Fibroblast of the aortic adventitia (primary cell): ENCODE measurements around the gene SMIM24. TPM values are rescaled to one million over a fixed set of nuclear protein-coding genes. Genes with fewer than 3 reads are reported as not detected.

ENCODE experiments used
- DNase-seq: peaks from one replicate; pipeline ENCODE4 v3.0.0-alpha.2; 2010; ENCODE audit warnings: low read depth
- H3K4me3 ChIP-seq: 2 replicates; pipeline ENCODE4 v1.5.1; 2011; ENCODE audit warnings: low read depth, mild to moderate bottlenecking, control low read depth, low read length, moderate library complexity
- total RNA-seq: library from RNA; depleted of rRNA; stranded (reverse); fragments of >200 nt; gene quantifications from 2 replicates; pipeline ENCODE4 v1.2.3, GENCODE V29; 2012; ENCODE audit warnings: low replicate concordance
- TF ChIP-seq, protein P1 (sequence below): IDR thresholded peaks from 2 replicates; pipeline ENCODE4 v1.5.1; 2011; ENCODE audit warnings: mild to moderate bottlenecking, low read length, control low read depth, inconsistent platforms; ENCODE audit not compliant: insufficient read depth

The SMIM24 gene
- total RNA-seq, 1 donor = not detected

DNA sequence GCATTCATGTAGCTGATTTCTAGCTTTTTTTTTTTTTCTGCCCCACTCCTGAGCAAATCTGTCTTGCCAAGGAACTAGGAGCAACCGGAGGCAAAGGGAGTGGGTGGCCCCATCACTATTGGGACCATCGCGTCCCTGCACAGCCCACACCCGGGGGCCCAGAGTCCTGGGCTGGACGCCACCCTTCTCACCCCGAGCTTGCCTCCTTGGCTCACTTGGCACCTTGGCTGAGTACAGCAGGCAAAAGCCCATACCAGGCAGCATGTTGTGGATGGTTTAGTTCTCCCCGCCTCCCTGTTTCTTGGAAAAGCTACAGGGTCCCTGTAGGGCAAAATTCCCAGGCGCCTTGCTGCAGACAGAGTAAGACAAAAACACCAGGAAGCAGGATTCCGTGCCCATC, 13.7 kb downstream of the SMIM24 start:
- no peak overlapping the region for H3K4me3 ChIP-seq
- TF ChIP-seq, protein P1, sequence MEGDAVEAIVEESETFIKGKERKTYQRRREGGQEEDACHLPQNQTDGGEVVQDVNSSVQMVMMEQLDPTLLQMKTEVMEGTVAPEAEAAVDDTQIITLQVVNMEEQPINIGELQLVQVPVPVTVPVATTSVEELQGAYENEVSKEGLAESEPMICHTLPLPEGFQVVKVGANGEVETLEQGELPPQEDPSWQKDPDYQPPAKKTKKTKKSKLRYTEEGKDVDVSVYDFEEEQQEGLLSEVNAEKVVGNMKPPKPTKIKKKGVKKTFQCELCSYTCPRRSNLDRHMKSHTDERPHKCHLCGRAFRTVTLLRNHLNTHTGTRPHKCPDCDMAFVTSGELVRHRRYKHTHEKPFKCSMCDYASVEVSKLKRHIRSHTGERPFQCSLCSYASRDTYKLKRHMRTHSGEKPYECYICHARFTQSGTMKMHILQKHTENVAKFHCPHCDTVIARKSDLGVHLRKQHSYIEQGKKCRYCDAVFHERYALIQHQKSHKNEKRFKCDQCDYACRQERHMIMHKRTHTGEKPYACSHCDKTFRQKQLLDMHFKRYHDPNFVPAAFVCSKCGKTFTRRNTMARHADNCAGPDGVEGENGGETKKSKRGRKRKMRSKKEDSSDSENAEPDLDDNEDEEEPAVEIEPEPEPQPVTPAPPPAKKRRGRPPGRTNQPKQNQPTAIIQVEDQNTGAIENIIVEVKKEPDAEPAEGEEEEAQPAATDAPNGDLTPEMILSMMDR = no peak
- DNase-seq = no peak

DNA sequence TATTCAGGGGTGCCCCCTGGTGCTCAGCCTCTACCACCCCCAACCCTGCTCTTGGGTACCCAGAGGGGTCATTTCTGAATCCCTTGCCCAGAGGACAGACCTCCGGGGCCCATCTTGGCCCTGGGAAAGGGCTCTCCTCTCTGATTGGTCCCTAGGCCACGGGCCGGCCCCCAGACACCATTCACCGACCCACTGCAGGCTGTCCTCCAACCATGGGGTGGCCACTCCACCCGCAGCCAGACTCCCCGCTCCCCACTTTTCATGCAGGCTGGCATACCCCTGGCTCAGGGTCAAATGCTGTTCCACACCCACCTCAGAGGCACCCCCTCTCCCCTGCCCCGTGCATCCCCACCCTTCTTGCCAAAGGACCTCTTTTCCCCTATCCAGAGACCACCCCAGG, 14.8 kb downstream of the SMIM24 start:
- no peak for DNase-seq
- H3K4me3 ChIP-seq = no peak overlapping the region
- TF ChIP-seq, protein P1 = no peak

DNA sequence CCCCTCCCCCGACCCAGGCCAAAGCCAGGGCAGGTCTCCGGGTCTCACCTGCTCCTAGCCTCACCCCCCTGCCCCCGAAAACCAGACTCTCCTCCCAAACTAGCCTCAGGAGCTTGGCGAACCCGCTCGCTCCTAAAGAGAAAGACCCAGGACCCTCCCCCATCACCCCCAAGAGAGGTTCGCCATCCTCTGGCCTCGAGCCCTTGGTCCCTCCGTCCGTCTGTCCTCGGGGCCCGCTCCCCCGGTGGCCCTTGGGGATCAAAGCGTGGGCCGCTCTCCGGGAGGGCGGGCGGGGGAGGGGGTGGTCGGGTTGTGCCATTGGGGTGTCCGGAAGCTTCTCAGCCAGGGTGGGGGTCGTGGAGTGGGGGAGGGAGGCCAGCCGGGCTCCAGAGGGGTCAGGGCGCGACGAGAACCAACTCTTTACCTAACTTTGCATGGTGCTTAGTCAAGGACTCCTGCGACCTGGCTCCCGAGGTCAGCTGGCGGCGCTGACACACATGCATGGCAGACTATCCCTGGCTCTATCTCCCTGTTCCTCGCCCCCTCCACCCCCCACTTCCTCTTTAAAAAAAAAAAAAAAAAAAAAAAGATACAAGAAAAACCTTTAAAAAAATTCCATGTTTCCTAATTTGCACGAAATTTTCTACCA, 15.6 kb downstream of the SMIM24 start:
- TF ChIP-seq, protein P1 = no peak

DNA sequence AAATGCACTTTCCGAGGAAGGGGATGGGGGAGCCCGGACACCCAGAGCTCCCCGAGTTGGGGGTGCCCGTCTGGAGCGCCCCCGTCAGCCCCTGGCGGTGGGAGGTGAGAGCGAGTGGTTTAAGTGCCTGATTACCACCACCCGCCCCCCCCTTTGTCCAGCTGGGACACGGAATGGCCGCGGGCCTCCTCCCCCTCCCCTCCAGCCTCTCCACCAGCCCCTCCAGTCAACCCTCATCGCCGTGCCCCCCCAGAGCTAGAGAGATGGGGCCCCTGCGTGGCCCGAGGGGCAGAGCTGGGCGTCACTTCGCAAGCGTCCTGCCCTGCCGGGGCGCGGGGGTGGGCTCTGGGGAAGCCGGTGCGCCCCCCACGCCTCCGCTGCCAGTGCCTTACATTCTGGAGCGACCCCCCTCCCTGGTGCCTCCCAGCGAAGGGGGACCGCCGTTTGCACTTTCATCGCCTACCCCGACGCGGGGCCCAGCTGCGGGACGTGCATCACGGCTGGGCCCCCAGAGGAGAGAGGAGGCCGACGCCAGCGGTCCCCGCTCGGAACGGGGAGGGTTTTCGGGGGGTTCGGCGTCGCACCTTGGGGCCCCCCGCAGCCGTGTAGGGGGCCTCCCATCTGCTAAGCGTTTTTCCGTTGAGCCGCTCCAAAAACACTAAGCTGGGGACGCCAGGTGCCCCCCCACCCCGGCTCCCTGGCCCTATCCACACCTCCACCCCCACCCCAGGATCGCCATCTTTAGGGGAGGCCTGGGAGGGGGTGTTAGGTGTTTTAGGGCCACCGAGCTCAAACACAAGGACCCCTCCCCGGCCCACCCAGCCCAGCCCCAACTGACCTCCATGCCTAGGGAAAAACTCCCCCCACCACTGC, 16.4 kb downstream of the SMIM24 start:
- no peak overlapping the region for H3K4me3 ChIP-seq
- TF ChIP-seq, protein P1 = no peak
- no peak for DNase-seq

More for the DNA sequence above, 15.6 kb downstream of the SMIM24 start:
- H3K4me3 ChIP-seq = no peak overlapping the region
- DNase-seq = no peak

DNA sequence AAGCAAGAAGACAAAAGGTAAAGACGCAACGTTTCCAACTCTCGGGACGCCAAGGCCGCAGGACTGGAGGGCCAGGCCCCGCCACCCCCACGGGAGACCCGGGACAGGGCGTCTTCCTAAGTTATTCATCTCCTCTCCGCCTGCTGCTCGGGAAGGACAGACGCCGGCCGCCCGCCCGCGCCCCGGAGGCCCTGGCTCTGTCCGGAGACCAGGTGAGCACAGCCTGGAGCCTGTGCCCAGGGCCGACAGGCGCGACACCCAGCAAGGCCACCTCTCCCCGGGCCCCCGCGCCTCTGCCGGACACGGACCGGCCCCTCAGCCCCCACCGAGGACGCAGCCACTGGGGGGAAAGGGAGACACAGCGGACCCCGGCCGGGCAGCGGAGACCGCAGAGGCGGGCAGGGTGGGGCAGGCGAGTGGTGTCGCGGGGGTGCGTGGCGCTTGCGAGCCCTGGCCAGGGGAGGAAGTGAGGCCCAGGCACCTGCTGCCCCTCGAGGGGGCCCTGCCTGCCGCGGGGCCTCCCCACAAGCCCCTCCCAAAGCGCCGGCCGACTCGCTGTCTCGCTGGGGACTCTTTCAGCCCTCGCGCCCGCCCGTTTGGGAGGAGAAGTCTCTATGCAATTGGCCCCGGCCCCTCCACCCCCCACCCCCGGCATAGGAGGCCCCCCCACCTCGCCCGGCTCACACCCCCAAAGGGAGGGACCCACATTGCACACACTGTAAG, 17.2 kb downstream of the SMIM24 start:
- no peak overlapping the region for H3K4me3 ChIP-seq
- no peak for DNase-seq
- TF ChIP-seq, protein P1 = no peak

DNA sequence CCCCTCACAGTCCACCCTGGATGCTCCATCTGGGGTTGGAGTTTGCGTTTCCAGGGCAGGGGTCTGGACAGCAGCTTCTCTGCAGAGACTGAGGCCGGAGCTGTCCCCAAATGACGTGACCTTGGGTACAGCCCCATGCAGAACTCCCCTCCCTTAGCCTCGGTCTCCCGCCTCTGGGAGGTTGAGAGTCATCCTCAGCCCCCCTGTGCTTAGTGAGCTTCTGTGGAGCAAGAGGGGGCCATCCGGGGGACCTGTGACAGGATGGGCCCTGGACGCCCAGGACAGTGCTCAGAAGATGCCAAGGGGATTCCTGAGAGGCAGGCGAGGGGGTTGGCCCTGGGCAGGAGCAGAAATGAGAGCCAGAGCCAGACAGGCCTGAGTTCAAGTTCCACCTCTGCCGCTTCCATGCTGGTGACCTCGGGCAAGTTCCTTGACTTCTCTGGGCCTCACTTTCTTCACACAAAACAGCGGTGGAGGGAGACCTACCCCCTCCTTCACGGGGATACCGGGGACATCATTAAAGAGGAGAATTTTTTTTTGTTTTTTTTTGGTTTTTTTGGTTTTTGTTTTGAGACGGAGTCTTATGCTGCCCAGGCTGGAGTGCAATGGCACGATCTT, 20.3 kb downstream of the SMIM24 start:
- no peak overlapping the region for H3K4me3 ChIP-seq
- TF ChIP-seq, protein P1 = no peak
- DNase-seq = no peak
